Activated CD8-positive, alpha-beta memory T cell treated with anti-CD3 and anti-CD28 coated beads, Interleukin-2, amount 50 U/mL, for 4 hours (primary cell): ENCODE measurements around the gene OR56A5.

Experiments
- DNase-seq: peaks from one replicate; pipeline ENCODE4 v3.0.0-alpha.2; 2020

OR56A5 gene

GRCh38 chr11:5931061-5931460 is 37.2 kb downstream of the OR56A5 start:
- no peak for DNase-seq

- DNase-seq: no peak
Observed at GRCh38 chr11:5930614-5931013, 37.7 kb downstream of the OR56A5 start.

- no peak for DNase-seq
Observed at GRCh38 chr11:5929571-5930368, 38.5 kb downstream of the OR56A5 start.

- no peak for DNase-seq
Observed at GRCh38 chr11:5928811-5929210, 39.5 kb downstream of the OR56A5 start.

GRCh38 chr11:5928271-5928670 is 40.0 kb downstream of the OR56A5 start:
- DNase-seq: no peak

- DNase-seq: no peak
Observed at GRCh38 chr11:5923794-5924193, 44.5 kb downstream of the OR56A5 start.

- no peak for DNase-seq
Observed at GRCh38 chr11:5923427-5923776, 44.9 kb downstream of the OR56A5 start.

- no peak for DNase-seq
Observed at GRCh38 chr11:5922749-5923426, 45.4 kb downstream of the OR56A5 start.
